ENCODE measurements around the gene TLR10.
"Not testable (repeated sequence)": the region's sequence is repeated elsewhere in the genome, so short reads cannot be mapped to it uniquely, and the experiment has no call there.

TLR10 gene

GRCh38 chr4:38769857-38770256, 12.9 kb downstream of the TLR10 start:
- DNase-seq (ENCODE audit: extremely low spot score) = no peak
- CTCF ChIA-PET = interaction anchor here (1.0 kb wide), 1 partner anchor 11 kb away, joined by 5 read pairs; no protein-coding TSS in a partner anchor
- POLR2A ChIA-PET = no interaction called here
- TF ChIP-seq TARDBP (IDR thresholded peaks at IDR 0.05) (no peak), L3MBTL2 (conservative IDR thresholded peaks at IDR 0.05) (no peak), LEF1 (IDR thresholded peaks at IDR 0.05; ENCODE audit: borderline replicate concordance) (no peak), SUZ12 (IDR thresholded peaks at IDR 0.05) (no peak), FOXK2 (IDR thresholded peaks at IDR 0.05) (no peak), FOXA1 (IDR thresholded peaks at IDR 0.05) (no peak), ARNT (IDR thresholded peaks at IDR 0.05) (no peak), HDGF (IDR thresholded peaks at IDR 0.05; ENCODE audit: borderline replicate concordance) (no peak), ZNF384 (IDR thresholded peaks at IDR 0.05) (no peak), CTBP1 (IDR thresholded peaks at IDR 0.05; ENCODE audit: borderline replicate concordance) (no peak), BHLHE40 (IDR thresholded peaks at IDR 0.05; ENCODE audit: borderline replicate concordance) (no peak), ELF4 (IDR thresholded peaks at IDR 0.05) (no peak)
- TF ChIP-seq, protein P1, sequence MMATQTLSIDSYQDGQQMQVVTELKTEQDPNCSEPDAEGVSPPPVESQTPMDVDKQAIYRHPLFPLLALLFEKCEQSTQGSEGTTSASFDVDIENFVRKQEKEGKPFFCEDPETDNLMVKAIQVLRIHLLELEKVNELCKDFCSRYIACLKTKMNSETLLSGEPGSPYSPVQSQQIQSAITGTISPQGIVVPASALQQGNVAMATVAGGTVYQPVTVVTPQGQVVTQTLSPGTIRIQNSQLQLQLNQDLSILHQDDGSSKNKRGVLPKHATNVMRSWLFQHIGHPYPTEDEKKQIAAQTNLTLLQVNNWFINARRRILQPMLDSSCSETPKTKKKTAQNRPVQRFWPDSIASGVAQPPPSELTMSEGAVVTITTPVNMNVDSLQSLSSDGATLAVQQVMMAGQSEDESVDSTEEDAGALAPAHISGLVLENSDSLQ (IDR thresholded peaks at IDR 0.05) = no peak

DNA sequence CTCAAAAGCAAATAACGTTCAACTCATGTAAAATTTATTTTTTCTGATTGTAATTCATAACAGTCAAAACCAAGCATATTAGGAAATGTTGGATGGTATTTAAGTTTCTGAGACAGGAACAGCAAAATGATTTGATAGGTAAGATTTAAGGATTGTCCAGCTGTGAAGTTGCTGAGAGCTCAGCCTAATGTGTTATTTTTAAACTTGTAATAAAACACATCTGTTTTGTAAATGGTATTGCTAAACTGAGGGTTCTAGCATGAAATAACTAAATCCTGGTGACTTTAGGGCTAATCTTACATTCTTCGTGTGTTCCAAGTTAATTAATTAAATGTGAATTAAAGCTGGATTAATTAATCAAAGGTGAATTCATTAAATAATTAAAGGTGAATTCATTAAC, 13.3 kb downstream of the TLR10 start:
- TF ChIP-seq L3MBTL2 (conservative IDR thresholded peaks at IDR 0.05) = no peak
- no peak for TF ChIP-seq LEF1 (IDR thresholded peaks at IDR 0.05; ENCODE audit: borderline replicate concordance)
- no peak for TF ChIP-seq ARNT (IDR thresholded peaks at IDR 0.05)
- TF ChIP-seq FOXK2 (IDR thresholded peaks at IDR 0.05) = no peak
- TF ChIP-seq, protein P1 (IDR thresholded peaks at IDR 0.05) = no peak
- no peak for TF ChIP-seq BHLHE40 (IDR thresholded peaks at IDR 0.05; ENCODE audit: borderline replicate concordance)
- TF ChIP-seq FOXM1 (IDR thresholded peaks at IDR 0.05; ENCODE audit: borderline replicate concordance) = no peak
- no peak for TF ChIP-seq ZNF384 (IDR thresholded peaks at IDR 0.05)
- TF ChIP-seq NFRKB (IDR thresholded peaks at IDR 0.05) = no peak
- no peak for TF ChIP-seq ELF4 (IDR thresholded peaks at IDR 0.05)
- TF ChIP-seq FOXA1 (IDR thresholded peaks at IDR 0.05) = no peak
- TF ChIP-seq SUZ12 (IDR thresholded peaks at IDR 0.05) = no peak
- TF ChIP-seq TARDBP (IDR thresholded peaks at IDR 0.05) = no peak
- no peak for TF ChIP-seq HDGF (IDR thresholded peaks at IDR 0.05; ENCODE audit: borderline replicate concordance)
- no peak for TF ChIP-seq SP1 (IDR thresholded peaks at IDR 0.05)
- ChIA-PET CTCF (interaction anchor here (1.0 kb wide), 1 partner anchor 10 kb away, joined by 5 read pairs; no protein-coding TSS in a partner anchor), POLR2A (no interaction called here)
- DNase-seq (ENCODE audit: extremely low spot score) = no peak

DNA sequence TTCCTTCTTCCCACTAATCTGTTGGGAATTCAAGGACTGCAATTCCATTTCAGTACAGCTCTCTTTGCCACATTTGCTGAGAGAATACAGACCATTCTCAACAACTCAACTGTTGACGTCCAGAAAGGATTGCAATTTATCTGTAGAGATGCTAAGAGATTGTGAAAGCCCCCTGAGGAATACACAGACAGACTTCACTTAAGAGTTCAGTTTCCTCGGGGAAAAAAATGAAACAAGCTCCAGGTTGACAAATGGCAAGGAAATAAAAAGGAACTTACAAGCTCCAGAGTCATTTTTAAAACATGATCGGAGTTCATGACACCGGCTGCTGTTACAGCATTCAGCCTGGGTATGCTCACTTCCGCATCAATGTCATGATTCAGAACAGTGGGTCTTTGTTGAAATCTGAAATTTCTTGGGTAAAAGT, 13.8 kb downstream of the TLR10 start:
- TF ChIP-seq FOXK2 (IDR thresholded peaks at IDR 0.05) = no peak
- no peak for TF ChIP-seq CTBP1 (IDR thresholded peaks at IDR 0.05; ENCODE audit: borderline replicate concordance)
- no peak for TF ChIP-seq SP1 (IDR thresholded peaks at IDR 0.05)
- TF ChIP-seq FOXM1 (IDR thresholded peaks at IDR 0.05; ENCODE audit: borderline replicate concordance) = no peak
- TF ChIP-seq ELF4 (IDR thresholded peaks at IDR 0.05) = no peak
- TF ChIP-seq SUZ12 (IDR thresholded peaks at IDR 0.05) = no peak
- ChIA-PET POLR2A (no interaction called here), CTCF (interaction anchor here (1.0 kb wide), 1 partner anchor 10 kb away, joined by 5 read pairs; no protein-coding TSS in a partner anchor)
- no peak for DNase-seq (ENCODE audit: extremely low spot score)

DNA sequence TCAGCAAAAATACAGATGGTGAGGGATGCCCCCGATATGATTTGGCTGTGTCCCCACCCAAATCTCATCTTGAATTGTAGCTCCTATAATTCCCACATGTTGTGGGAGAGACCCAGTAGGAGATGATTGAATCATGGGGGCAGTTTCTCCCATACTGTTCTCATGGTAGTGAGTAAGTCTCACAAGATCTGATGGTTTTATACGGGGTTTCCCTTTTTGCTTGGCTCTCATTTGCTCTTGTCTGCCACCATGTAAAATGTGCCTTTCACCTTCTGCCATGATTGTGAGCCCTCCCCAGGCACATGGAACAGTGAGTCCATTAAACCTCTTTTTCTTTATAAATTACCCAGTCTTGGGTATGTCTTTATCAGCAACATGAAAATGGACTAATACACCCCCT, 15.8 kb downstream of the TLR10 start:
- CTCF ChIA-PET = interaction anchor here (0.7 kb wide), 1 partner anchor 11 kb away, joined by 3 read pairs; no protein-coding TSS in a partner anchor
- DNase-seq (ENCODE audit: extremely low spot score); POLR2A ChIA-PET: not testable (repeated sequence)

- DNase-seq (ENCODE audit: extremely low spot score) = no peak
- POLR2A ChIA-PET = interaction anchor here (1.1 kb wide), 1 partner anchor 17 kb away, joined by 3 read pairs; the partner anchor contains the start of gene TLR10
- TF ChIP-seq FOXA1 (IDR thresholded peaks at IDR 0.05) = no peak
- no peak for TF ChIP-seq NFRKB (IDR thresholded peaks at IDR 0.05)
- no peak for TF ChIP-seq HDGF (IDR thresholded peaks at IDR 0.05; ENCODE audit: borderline replicate concordance)
- no peak for TF ChIP-seq L3MBTL2 (conservative IDR thresholded peaks at IDR 0.05)
- no peak for TF ChIP-seq FOXM1 (IDR thresholded peaks at IDR 0.05; ENCODE audit: borderline replicate concordance)
- no peak for TF ChIP-seq ZNF384 (IDR thresholded peaks at IDR 0.05)
- TF ChIP-seq TARDBP (IDR thresholded peaks at IDR 0.05) = no peak
- no peak for TF ChIP-seq CTBP1 (IDR thresholded peaks at IDR 0.05; ENCODE audit: borderline replicate concordance)
- TF ChIP-seq, protein P1 (IDR thresholded peaks at IDR 0.05) = no peak
- no peak for TF ChIP-seq LEF1 (IDR thresholded peaks at IDR 0.05; ENCODE audit: borderline replicate concordance)
- no peak for TF ChIP-seq BHLHE40 (IDR thresholded peaks at IDR 0.05; ENCODE audit: borderline replicate concordance)
- TF ChIP-seq SP1 (IDR thresholded peaks at IDR 0.05) = no peak
- TF ChIP-seq ELF4 (IDR thresholded peaks at IDR 0.05) = no peak
- TF ChIP-seq ARNT (IDR thresholded peaks at IDR 0.05) = no peak
- TF ChIP-seq SUZ12 (IDR thresholded peaks at IDR 0.05) = no peak
- no peak for TF ChIP-seq FOXK2 (IDR thresholded peaks at IDR 0.05)
- CTCF ChIA-PET = no interaction called here
Observed at GRCh38 chr4:38765382-38765781, 17.4 kb downstream of the TLR10 start.

DNA sequence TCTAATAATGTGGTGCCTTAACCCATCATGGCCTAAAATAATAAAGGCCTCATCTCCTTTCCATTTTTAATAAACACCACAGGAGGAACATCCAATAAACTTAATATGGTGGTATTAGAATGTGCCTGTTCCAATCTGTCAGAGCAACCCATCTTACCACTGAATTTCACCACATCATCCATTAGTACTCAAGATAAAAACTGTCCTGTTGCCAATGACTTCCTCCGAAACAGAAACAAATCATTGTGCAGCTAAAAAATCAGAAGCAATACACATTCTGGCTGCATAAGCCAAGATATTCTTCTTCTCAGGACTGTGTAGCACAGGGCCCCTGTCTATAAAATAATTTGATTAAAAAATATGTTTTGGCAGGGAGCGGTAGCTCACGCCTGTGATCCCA, 18.5 kb downstream of the TLR10 start:
- TF ChIP-seq TARDBP (IDR thresholded peaks at IDR 0.05) (no peak), FOXK2 (IDR thresholded peaks at IDR 0.05) (no peak), ZNF384 (IDR thresholded peaks at IDR 0.05) (no peak), CTBP1 (IDR thresholded peaks at IDR 0.05; ENCODE audit: borderline replicate concordance) (no peak)
- TF ChIP-seq, protein P1 (IDR thresholded peaks at IDR 0.05) = no peak
- DNase-seq (ENCODE audit: extremely low spot score) = no peak
- POLR2A ChIA-PET = no interaction called here
- CTCF ChIA-PET = interaction anchor here (1.0 kb wide), 1 partner anchor 96 kb away, joined by 4 read pairs; no protein-coding TSS in a partner anchor

Data from HEK293T (cell line).